SJSA1 (cell line): ENCODE results near the gene PRPF6. TPM values are rescaled to one million over a fixed set of nuclear protein-coding genes. Genes with fewer than 3 reads are reported as not detected.
A peak's percentile ranks its signal among the peaks of the same experiment; 100 is the strongest.

Experiments used
- DNase-seq, 2 experiments: peaks; one replicate each; pipeline ENCODE4 v3.0.0-alpha.2; 2015 to 2020; ENCODE audit warnings: low spot score in 2 of 2, low read depth in 1 of 2
- H3K27ac ChIP-seq: fragments of 250-450 bp; sonication (Bioruptor Pico); 2 replicates; pipeline ENCODE4 v1.5.1; 2020; ENCODE audit warnings: mild to moderate bottlenecking, moderate library complexity
- H3K27me3 ChIP-seq: fragments of 250-450 bp; sonication (Bioruptor Pico); replicated peaks from 2 replicates; pipeline ENCODE4 v1.5.1; 2020; ENCODE audit warnings: mild to moderate bottlenecking, moderate library complexity
- H3K36me3 ChIP-seq: fragments of 250-450 bp; sonication (Bioruptor Pico); 2 replicates; pipeline ENCODE4 v1.5.1; 2020; ENCODE audit warnings: mild to moderate bottlenecking
- H3K4me1 ChIP-seq: fragments of 250-450 bp; sonication (Bioruptor Pico); replicated peaks from 2 replicates; pipeline ENCODE4 v1.6.1; 2021; ENCODE audit warnings: mild to moderate bottlenecking
- H3K4me3 ChIP-seq: fragments of 250-450 bp; sonication (Bioruptor Pico); 2 replicates; pipeline ENCODE4 v1.5.1; 2020; ENCODE audit warnings: mild to moderate bottlenecking
- H3K9me3 ChIP-seq: fragments of 250-450 bp; sonication (Bioruptor Pico); replicated peaks from 2 replicates; pipeline ENCODE4 v1.5.1; 2020; ENCODE audit warnings: mild to moderate bottlenecking
- total RNA-seq: library from RNA; depleted of rRNA; stranded (reverse); fragments of >200 nt; shearing (Covaris generic); gene quantifications from 2 replicates; pipeline ENCODE4 v1.2.3, GENCODE V29; 2014

PRPF6 gene
- total RNA-seq, 1 experiment from 2014 or later, result 72.1 TPM

- Histone ChIP-seq H3K4me3 (no peak overlapping the region), H3K36me3 (peaks cover 34% of the 10 kb centered on the region), H3K9me3 (0 out of 2 replicates have a peak, but pooled peaks cover 3% of the 10 kb centered on the region), H3K4me1 (peaks cover 24% of the 10 kb centered on the region), H3K27ac (no peak overlapping the region), H3K27me3 (no peaks in the 10 kb centered on the region)
- no peak for DNase-seq
Measured at GRCh38 chr20:63951398-63952209, 29.3 kb upstream of the PRPF6 start.

GRCh38 chr20:63952210-63952535 lies 28.8 kb upstream of the PRPF6 start:
- Histone ChIP-seq H3K36me3 (peaks cover 37% of the 10 kb centered on the region), H3K4me3 (no peak overlapping the region), H3K27me3 (no peaks in the 10 kb centered on the region), H3K27ac (no peak overlapping the region), H3K9me3 (0 out of 2 replicates have a peak, but pooled peaks cover 3% of the 10 kb centered on the region), H3K4me1 (peaks cover 30% of the 10 kb centered on the region)
- no peak for DNase-seq

- Histone ChIP-seq H3K27me3 (no peaks in the 10 kb centered on the region), H3K4me1 (peaks cover 33% of the 10 kb centered on the region), H3K27ac (no peak overlapping the region), H3K4me3 (no peak overlapping the region), H3K9me3 (0 out of 2 replicates have a peak, but pooled peaks cover 3% of the 10 kb centered on the region), H3K36me3 (peaks cover 39% of the 10 kb centered on the region)
- DNase-seq, result no peak
Measured at GRCh38 chr20:63952769-63953168, 28.2 kb upstream of the PRPF6 start.

- peaks cover 37% of the 10 kb centered on the region for H3K36me3 ChIP-seq
- 0 out of 2 replicates have a peak, but pooled peaks cover 3% of the 10 kb centered on the region for H3K9me3 ChIP-seq
- no peaks in the 10 kb centered on the region for H3K27me3 ChIP-seq
- no peak overlapping the region for H3K27ac ChIP-seq
- DNase-seq, result no peak
- H3K4me3 ChIP-seq, result no peak overlapping the region
- H3K4me1 ChIP-seq, result peaks cover 29% of the 10 kb centered on the region
Measured at GRCh38 chr20:63953764-63954429, 27.0 kb upstream of the PRPF6 start.

- DNase-seq, result peak in 1 of 2 experiments; percentile 61
- peak overlapping the region; percentile 96 for H3K4me3 ChIP-seq
- no peaks in the 10 kb centered on the region for H3K27me3 ChIP-seq
- peaks cover 24% of the 10 kb centered on the region for H3K4me1 ChIP-seq
- peaks cover 40% of the 10 kb centered on the region for H3K36me3 ChIP-seq
- 0 out of 2 replicates have a peak, but pooled peaks cover 3% of the 10 kb centered on the region for H3K9me3 ChIP-seq
- peak overlapping the region; percentile 57 for H3K27ac ChIP-seq
Measured at GRCh38 chr20:63955281-63955826, 25.6 kb upstream of the PRPF6 start.

GRCh38 chr20:63955827-63956663 lies 24.9 kb upstream of the PRPF6 start, which contains the start of gene UCKL1:
Gene UCKL1, minus strand, starts transcription at chr20:63956416. Its CDS starts 44 bp downstream, at chr20:63956372.
- Histone ChIP-seq H3K27ac (peak within 1 kb of the TSS; percentile 57), H3K36me3 (peaks cover 37% of the 10 kb centered on the region), H3K9me3 (0 out of 2 replicates have a peak, but pooled peaks cover 3% of the 10 kb centered on the region), H3K4me1 (peaks cover 24% of the 10 kb centered on the region), H3K4me3 (peak within 1 kb of the TSS; percentile 96), H3K27me3 (no peaks in the 10 kb centered on the region)
- DNase-seq, result peak; percentile 86 to 91

GRCh38 chr20:63956664-63957003 lies 24.3 kb upstream of the PRPF6 start:
- Histone ChIP-seq H3K27me3 (no peaks in the 10 kb centered on the region), H3K36me3 (peaks cover 43% of the 10 kb centered on the region), H3K9me3 (0 out of 2 replicates have a peak, but pooled peaks cover 3% of the 10 kb centered on the region), H3K27ac (no peak overlapping the region), H3K4me3 (peak overlapping the region; percentile 96), H3K4me1 (peaks cover 24% of the 10 kb centered on the region)
- no peak for DNase-seq

- no peak for DNase-seq
- Histone ChIP-seq H3K27ac (no peak overlapping the region), H3K4me1 (peaks cover 24% of the 10 kb centered on the region), H3K27me3 (no peaks in the 10 kb centered on the region), H3K4me3 (no peak overlapping the region), H3K36me3 (peaks cover 48% of the 10 kb centered on the region), H3K9me3 (0 out of 2 replicates have a peak, but pooled peaks cover 3% of the 10 kb centered on the region)
Measured at GRCh38 chr20:63957004-63957689, 23.8 kb upstream of the PRPF6 start.

- DNase-seq, result no peak
Measured at GRCh38 chr20:63957690-63958441, 23.1 kb upstream of the PRPF6 start.

GRCh38 chr20:63958471-63958870 lies 22.5 kb upstream of the PRPF6 start:
- Histone ChIP-seq H3K4me3 (no peak overlapping the region), H3K36me3 (peaks cover 50% of the 10 kb centered on the region), H3K4me1 (peaks cover 24% of the 10 kb centered on the region), H3K27me3 (no peaks in the 10 kb centered on the region), H3K27ac (no peak overlapping the region), H3K9me3 (0 out of 2 replicates have a peak, but pooled peaks cover 3% of the 10 kb centered on the region)
- DNase-seq, result no peak

More at GRCh38 chr20:63957690-63958441, 23.1 kb upstream of the PRPF6 start:
- Histone ChIP-seq H3K4me3 (no peak overlapping the region), H3K4me1 (peaks cover 24% of the 10 kb centered on the region), H3K36me3 (peaks cover 48% of the 10 kb centered on the region), H3K27ac (no peak overlapping the region), H3K9me3 (0 out of 2 replicates have a peak, but pooled peaks cover 3% of the 10 kb centered on the region), H3K27me3 (no peaks in the 10 kb centered on the region)

- H3K36me3 ChIP-seq, result peaks cover 56% of the 10 kb centered on the region
- H3K4me1 ChIP-seq, result peaks cover 23% of the 10 kb centered on the region
- H3K4me3 ChIP-seq, result no peak overlapping the region
- no peak overlapping the region for H3K27ac ChIP-seq
- H3K27me3 ChIP-seq, result no peaks in the 10 kb centered on the region
- H3K9me3 ChIP-seq, result 0 out of 2 replicates have a peak, but pooled peaks cover 3% of the 10 kb centered on the region
- no peak for DNase-seq
Measured at GRCh38 chr20:63958964-63959698, 21.8 kb upstream of the PRPF6 start.

- no peak overlapping the region for H3K4me3 ChIP-seq
- no peaks in the 10 kb centered on the region for H3K27me3 ChIP-seq
- H3K27ac ChIP-seq, result no peak overlapping the region
- peaks cover 61% of the 10 kb centered on the region for H3K36me3 ChIP-seq
- no peak for DNase-seq
- 0 out of 2 replicates have a peak, but pooled peaks cover 3% of the 10 kb centered on the region for H3K9me3 ChIP-seq
- H3K4me1 ChIP-seq, result peaks cover 17% of the 10 kb centered on the region
Measured at GRCh38 chr20:63959699-63960075, 21.2 kb upstream of the PRPF6 start.
